Astrocyte of the hippocampus (primary cell): ENCODE data around the gene MELTF.

Experiments used
- DNase-seq: peaks from one replicate; pipeline ENCODE4 v3.0.0; 2011; ENCODE audit warnings: low read depth, low spot score

The MELTF gene

DNA sequence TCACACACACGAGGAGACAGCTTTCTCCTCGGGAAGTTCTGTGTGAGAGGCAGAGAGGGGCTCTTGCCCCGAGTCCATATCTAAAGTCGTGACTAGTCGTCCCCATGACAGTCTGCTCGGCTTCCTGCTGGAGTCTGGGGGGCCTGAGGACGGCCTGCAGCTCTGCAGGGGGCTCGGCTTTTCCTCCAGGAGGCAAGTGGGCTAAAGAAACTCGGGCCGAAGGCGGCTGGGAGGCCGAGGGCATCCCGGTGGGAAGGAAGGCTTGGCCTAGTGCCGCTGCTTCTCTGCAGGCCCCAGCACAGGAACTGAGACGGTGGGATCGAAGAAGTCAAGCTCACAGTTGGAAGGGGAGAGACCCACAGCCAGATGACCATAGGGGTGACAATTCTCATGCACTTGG lies 35.6 kb downstream of the MELTF start:
- DNase-seq: no peak

DNA sequence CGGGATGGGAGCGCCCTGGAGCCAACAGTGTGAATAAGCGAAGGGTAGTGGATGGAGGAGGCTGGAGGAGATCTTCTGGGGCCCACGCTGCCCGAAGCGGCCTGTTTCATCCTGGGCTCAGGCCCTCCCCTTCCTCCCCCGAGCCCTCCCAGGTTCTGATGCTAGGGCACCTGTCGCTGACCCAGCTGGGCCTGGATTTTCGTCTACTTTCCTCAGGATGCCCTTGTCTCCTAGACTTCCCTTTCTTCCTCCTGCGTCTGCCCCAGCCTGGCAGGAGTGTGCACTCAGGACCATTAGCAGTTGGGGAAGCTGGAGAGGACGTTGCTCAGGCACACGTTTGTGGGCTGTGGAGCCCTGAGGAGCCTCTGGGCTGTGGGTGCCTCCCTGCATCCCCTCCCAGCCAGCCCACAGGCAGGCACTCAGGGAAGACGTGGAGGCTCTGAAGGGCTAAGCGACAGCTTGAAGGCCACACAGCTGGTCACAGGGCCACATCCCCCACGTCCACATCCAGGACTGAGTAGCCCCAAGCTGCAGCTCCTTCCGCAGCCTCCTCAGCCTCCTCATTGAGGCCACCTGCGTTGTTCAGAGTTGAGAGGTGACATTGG lies 37.1 kb downstream of the MELTF start:
- DNase-seq: no peak

DNA sequence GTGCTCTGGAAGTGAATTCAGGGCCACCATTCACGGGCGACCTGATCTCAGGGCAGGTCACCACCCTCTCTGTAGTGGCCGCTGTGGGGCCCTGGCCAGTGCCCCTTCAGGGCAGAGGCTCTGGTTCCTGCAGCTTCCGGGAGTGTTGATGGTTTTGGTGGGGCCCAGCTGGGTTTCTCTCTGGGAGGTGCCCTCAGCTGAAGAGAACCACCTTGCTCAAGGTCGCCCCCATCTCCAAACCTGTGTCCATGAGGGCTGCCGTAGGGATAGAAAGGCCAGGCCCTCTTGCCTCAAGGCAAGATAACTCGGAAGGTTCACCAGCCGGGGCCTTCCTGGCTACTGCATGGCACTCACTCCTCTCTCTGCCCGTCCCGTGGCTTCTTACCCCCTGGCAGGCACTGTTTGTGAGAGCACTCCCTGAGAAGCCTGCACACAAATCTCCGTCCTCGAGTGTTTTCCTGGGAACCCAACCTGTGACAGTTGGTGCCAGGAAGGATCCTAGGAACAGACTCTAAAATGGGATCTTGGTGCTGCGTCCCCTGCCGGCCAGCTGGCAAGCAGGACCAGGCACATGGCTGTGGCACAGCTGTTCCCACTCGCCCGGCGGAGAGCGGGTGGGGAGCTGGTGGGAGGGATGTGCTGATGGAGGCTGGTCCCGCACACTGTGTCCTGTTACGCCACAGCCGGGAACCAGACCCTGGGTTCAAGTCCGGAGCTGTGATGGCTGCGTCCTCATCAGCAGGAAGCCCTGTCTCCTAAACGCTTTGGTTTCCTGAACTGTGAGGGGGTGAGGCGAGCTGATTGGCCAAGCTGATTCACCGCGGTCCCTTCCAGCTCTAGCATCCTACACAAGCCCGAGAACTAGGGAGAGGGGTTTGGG lies 37.8 kb downstream of the MELTF start:
- DNase-seq: no peak

DNA sequence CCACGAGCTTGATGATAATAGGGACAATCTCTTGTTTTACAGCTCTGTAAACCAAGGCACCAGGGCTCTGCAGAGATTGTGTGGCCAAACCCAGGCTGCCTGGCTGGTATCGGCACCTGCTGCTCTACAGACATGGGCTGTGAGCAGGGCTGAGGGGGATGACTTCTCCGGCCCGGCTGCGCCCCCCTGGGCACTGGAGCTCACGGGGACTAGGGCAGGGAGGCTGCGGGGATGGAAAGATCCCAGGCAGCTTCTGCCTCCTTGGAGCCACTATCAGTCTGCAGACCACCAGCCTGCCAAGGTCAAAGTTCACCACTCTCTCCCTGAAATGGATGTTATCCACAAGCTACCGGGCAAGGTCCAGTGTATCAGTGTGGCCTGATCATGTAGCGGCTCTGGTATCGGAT lies 39.0 kb downstream of the MELTF start:
- DNase-seq: no peak

DNA sequence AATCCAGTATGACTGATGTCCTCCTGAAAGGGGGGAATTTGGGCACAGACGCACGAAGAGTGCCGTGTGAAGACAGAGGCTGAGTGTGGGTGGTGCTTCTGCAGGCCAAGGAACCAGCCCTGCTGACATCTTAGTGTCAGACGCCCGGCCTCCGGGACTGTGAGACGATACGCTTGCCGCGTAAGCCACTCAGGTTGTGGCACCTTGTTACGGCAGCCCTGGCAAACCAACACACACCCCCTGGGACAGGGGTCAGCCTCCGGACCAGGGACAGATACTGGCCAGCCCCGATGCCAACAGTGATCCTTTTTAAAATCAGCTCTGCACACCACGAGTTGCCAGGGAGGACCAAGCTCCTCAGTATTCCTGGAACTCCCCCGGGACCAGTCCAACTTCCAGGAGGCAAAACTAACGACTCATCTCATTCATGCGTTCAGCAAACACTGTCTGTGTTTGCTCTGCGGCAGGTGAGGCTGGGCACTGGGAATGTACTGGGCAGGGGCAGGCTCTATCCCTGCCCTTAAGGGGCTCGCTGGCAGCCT lies 39.8 kb downstream of the MELTF start:
- no peak for DNase-seq

DNA sequence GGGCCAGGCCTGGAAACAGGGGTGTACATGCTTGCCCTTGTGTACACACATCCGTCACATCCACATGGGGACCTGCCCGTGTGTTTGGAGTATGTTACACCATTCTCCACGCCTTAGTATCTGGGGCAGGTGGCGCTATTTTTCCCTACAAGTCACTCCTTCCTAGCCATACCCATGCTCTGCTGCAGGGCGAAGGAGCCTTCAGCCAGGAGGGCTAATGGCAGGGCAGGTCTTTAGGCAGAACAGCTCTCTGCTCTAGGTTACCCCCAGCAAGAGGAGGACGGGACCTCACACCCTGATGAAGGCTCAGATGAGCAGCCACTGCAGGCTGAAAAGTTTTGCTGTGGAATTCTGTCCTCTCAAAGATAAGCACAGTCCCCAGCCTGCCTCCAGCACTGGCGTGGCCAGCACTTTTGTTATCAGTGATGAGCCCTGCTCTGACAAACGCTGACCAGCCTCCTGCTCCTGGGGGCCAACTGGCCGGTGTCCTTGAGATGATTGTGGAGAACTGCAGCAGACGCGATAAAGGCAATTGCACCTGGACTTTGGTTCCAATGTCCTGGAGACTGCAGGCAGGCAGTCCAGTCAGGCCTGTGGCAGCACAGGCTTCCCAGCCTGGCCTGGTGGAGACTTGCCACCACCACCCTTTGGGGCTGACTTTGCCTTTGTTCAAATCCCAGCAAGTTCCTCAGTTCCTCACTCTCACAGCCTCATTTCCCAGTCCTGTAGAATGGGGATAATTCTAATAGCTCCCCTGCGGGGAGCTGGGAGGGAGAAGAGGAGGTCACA lies 41.2 kb downstream of the MELTF start:
- DNase-seq: no peak

DNA sequence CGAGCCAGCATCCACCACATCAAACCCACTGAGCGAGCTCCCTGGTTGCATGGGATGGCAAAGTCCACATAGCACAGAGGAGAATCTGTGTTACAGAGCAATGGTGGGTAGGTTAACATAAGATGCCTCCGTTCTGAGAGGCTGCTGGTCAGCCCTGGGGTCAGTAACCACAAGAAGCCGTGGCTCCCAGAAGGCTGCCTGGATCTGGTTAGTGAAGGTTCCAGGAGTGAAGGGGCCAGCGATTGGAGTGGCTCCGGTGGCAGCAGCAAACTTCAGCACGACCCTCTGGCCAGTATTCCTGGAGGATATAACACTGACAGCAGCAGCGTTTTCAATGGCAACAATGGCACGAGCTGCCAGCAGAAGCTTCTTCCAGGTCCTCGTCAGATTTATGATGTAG lies 42.6 kb downstream of the MELTF start:
- DNase-seq: no peak

DNA sequence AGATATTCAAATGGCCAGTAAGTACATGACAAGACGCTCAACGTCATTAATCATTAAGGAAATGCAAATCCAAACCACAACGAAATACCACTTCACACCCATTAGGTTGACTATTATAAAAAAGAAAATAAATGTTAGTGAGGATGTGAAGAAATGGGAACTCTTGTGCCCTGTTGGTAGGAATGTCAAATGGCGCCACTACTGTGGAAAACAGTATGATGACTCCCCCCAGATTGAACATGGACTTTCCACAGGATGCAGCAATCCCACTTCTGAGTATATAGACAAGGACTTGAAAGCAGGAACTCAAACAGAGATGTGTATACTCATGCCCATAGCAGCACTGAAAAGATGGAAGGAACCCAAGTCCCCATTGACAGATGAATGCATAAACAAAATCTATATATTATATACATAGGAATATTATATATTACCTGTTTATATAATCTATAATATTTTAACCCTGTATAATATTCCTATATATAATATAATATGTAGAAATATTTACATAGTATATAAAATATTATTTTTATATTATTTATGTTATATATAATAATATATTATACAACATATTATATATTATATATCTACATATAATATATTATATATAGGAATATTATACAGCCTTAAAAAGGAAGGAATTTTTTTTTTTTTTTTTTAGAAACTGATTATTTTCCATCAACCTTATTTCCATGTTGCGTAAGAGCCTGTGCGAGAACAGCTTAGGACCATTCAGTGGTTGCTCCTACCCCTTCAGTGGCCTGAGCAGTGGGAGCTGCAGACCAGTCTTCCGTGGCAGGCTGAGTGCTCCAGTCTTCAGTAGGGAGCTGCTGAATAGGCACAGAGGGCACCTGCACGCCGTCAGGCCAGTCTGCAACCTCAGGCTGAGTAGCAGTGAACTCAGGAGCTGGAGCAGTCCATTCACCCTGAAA lies 43.4 kb downstream of the MELTF start:
- DNase-seq: no peak

DNA sequence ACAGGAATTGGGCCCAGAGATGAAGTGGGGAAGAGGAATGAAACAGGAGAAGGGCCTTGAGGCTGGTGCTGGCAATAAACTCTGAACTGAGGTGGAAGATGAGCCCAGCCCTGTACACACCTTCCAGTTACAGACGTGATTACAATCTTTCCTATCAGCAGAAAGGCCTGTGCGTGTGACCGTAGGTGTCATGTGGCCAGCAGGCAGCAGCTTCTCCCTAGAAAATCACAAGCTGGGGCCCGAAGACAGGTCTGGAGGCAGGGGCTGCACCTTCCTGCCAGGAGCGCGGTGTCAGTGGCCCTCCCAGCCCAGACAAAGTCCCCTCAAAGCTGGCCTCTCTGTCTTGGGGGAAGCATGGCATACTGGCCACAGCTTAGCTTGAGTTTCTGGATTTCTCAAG lies 44.3 kb downstream of the MELTF start:
- no peak for DNase-seq

DNA sequence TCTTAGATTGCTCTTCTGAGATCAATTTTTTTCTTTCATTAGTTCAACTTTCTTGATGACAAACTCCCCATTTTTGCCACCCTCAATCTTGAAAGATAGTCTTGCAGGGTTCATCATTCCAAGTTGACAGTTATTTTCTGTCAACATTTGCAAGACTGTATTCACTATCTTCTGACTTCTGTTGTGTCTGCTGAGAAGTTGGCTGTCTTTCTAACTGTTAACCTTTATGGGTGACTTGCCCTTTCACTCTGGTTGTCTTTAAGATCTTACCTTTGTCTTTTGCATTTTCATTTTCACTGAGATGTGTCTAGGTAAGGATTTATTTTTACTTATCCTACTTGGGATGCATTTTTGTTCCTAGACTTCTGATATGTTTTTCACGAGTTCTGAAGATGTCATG lies 46.4 kb downstream of the MELTF start:
- DNase-seq: no peak

DNA sequence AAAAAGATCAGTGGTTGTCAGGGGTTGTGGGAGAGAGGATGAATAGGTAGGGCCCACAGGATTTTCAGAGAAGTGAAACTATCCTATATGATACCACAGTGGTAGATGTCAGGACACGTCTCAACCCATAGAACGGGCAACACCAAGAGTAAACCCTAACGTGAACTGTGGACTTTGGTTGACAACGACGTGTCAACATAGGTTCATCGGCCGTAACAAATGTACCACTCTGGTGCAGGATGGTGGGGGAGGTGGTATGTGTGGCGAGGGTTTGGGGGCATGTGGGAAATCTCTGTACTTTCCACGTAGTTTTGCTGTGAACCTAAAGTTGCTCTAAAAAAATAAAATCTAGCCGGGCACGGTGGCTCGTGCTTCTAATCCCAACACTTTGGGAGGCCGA lies 48.0 kb downstream of the MELTF start:
- DNase-seq: no peak

DNA sequence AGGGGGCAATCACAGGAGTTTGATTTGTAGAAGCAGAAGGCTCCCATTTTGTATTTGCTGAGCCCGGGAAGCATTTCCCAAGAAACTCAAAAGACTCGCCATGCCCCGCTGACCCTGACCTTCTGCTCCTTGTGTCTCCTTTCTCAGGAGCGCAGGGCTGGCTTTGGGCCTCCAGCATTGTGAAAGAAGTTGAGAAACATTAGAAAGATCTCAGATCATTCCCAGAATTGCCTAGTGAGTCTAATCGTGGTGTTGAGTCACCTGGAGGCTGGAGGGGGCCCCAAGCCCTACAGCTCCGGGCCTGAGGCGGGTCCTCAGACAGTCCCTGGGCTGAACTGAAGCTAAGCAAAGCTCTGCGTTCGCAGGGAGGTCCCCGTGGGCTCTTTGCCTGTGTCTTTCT lies 50.1 kb downstream of the MELTF start:
- DNase-seq: no peak

DNA sequence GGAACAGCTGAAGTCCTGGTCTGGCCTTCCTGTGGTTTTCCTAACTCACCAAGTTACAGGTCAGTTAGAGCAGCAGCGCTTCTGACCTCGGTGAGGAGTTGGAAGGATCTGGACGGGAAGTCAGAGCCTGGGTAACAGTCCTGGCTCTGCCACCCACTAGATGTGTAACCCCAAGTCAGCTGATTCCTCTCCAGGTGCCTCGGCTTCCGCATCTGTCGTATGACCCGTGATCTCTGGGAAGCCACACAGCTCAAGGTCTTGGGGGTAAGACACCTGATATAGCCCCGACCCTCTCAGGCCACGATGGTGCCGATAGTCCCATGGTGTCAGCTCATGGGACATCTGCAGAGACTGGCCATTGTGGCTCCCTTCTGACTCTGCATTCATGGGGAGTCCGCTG lies 52.7 kb downstream of the MELTF start:
- no peak for DNase-seq

DNA sequence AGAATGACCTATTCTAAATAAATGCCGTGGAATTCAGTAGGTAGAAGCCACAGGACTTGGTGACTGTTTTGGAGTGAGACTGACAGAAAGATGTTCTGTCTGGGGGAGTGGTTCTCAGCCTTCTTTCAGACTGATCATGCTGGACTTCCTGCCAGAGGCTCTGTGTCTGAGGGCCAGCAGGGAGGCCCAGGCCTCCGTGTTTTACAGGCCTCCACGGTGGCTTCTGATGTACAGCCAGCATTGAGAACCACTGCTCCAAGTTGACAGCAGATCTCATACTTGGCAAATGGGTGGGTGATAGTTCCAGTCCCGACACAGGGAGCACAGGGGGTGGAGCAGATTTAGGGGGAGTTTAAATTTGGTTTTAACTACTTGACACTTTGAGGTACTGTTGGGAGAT lies 54.3 kb downstream of the MELTF start:
- DNase-seq: no peak

DNA sequence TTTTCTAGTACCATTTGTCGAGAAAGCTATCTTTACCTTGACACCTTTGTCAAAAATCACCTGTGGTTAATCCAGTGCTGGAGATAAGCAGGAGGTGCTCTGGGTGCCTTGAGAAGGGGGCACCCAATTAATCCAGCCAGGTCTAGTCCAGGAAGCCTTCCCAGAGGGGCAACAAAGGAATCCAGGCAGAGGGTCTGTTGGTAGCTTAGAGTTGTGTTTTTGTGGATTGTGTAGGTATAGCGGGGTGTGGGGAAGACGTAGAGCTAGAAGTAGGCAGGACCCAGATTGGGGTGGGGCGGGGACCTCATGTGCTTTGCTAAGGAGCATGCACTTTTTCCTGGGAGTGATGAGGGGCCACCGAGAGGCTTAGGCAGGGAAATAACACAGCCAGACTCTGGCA lies 55.0 kb downstream of the MELTF start:
- DNase-seq: no peak

DNA sequence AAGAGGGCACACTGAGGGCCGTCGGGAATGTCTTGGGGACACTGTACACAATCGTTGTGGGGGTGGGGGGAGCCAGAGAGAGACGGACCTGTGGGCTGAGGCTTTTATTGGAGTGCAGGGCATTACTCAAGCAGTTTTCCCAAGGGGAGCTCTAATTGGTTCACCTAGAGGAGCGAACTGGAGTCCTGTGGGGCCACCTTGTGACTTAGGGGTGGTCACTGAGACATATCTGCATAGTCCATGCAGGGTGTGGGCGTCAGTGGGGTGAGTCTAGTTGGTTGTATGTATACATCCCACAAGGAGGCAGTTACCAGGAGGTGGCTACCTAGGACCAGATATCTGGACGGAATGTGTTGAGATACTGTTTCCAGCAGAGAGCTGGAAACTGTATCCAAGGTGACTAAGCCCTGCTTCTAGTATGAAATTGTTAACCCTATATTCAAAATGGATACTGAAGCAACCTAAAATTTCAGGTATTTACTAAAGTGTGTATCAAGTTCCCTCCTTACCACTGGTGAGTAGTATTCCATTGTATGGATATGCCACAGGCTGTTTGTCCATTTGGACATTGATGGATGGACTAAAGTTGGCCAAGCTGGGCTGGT lies 58.4 kb downstream of the MELTF start:
- DNase-seq: no peak

DNA sequence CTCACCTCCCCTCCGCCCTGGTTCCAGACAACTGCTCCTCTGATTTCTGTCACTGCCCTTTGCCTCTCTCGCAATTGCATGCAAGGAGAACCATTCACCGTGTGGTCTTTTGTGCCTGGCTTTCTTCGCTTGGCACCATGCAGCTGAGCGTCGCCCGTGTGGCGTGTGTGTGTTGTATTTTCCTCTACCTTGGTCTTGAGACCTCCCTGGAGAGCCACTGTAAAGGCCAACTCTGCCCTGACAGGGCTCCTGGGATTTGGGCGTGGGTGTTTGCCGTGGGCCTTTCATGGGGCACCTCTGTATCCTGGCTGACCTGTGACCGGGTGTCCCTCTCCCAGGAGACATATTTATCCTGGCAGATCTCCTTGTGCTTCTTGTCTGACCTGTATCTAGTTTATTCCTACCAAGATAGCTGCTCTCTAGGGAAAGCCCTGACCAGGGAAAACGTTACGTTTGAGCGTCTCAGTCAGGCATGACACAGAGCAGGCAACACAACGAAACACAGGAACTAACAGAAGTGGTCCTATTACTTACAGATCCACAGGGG lies 59.0 kb downstream of the MELTF start:
- no peak for DNase-seq

DNA sequence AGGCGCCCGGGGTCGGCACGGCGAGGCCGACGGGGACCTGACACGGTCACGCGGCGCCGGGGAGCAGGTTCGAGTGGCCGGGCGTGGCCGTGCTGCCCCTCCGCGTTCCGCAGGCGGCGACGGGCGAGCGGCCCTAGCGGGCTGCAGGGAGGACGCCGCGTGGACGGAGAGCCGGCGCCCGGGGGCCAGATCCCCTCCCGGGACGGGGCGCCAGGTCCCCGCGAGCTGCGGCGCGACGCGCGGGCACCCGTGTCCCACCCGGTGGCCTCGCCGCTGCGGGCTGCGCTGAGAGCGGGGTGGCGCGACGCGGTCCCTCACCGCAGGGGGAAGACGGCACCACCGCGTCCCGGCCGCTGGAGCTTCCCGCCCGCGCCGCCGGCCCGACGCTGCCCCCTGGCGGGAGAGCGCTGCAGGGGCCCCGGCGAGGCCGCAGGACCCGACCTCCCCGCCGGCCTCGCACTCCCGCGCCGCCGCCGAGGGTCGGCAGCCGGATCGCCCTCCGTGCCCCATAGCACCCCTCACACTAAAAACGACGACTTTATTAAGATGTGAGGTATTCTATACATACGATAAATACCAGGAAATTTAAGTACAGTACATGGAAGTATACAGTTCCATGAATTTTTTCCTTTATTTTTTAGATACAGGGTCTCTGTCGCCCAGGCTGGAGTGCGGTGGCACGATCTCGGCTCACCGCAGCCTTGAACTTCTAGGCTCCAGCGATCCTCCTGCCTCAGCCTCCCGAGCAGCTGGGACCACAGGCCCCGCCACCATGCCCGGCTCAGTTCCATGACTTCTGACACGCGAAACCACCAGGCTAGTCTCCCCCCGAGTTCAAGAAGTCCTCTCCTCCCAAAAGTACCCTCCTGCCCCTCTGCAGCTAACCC lies 59.7 kb downstream of the MELTF start:
- peak; percentile 85 for DNase-seq

DNA sequence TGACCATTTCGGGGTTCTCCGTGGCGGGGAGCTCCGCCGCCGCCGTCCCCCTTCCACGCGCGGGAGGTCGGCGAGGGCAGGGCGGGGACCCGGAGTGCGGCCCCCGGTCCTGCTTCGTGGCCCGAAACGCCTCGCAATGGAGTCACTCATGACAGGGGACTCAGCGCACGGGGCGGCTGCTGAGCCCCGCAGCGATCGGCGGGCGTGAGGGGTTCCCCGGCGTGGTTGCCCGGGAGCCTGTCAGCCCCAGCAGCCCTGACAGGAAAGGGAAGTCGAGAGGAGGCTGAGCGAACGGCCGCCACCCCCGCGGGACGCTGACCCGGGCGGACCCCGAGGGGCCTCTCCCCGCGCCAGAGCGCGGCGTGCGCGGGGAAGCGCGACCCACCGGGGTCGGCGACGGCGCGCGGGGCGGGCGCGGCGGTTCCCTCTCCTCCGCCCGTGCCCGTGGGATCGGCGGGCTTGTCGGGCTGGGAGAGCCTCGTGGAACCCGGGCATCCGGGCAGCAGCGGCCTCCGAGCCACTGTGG lies 60.4 kb downstream of the MELTF start:
- DNase-seq: peak; percentile 51
